ENCODE measurements around the gene S100A12.

The S100A12 gene

DNA sequence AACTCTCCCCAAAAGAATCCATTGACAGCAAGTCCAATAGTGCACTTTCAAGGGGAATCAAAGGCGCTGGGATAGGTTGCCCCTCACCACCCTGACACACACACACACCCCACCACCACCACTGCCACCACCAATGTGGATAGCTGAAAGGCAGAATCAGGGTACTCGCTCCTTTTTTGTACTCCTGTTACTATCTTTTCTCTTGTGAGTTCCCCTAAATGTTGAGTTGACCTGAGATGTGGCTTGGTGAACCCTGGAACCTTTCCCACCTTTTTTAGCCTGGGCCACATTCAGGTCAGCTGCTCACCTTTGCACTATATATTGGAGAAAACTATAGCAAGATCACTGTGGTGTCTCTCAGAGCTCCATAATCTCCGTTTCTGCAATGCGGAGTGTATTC is 11.6 kb upstream of the S100A12 start:
- Histone ChIP-seq H3K4me1 (ENCODE audit: control insufficient read depth, insufficient read depth, low read length, unreplicated experiment) (no peaks in the 10 kb centered on the region), H2AFZ (ENCODE audit: low read length, unreplicated experiment) (no peak overlapping the region), H3K27me3 (ENCODE audit: insufficient read depth, low read length) (peaks cover 55% of the 10 kb centered on the region), H3K36me3 (ENCODE audit: insufficient read depth, low read length) (no peaks in the 10 kb centered on the region), H3K27ac (ENCODE audit: low read depth, low read length) (no peak overlapping the region), H3K79me2 (ENCODE audit: control insufficient read depth, insufficient read depth, low read length, unreplicated experiment) (no peaks in the 10 kb centered on the region), H3K4me3 (ENCODE audit: low read depth, low read length) (no peak overlapping the region)

DNA sequence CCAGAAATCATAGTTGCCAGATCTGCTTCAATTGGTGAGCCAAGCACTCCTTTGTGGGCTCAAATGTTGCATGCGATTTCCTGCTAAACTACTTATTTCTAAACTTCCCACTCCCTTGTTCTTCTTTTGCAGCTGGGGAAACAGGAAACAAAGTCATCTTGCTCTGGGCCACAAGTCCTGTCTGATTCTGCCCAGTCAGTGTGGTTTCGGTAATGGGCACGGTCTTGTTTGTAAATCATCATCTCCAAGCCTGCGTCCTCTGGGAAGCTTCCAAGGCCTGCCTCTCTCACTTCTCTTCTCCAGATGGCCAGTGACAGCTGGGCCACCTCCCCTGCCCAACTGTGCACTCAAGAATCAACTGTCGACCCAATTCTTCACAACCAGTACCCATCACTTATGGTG is 11.1 kb upstream of the S100A12 start:
- Histone ChIP-seq H3K36me3 (ENCODE audit: insufficient read depth, low read length) (no peaks in the 10 kb centered on the region), H3K4me3 (ENCODE audit: low read depth, low read length) (no peak overlapping the region), H3K27ac (ENCODE audit: low read depth, low read length) (no peak overlapping the region), H3K79me2 (ENCODE audit: control insufficient read depth, insufficient read depth, low read length, unreplicated experiment) (no peaks in the 10 kb centered on the region), H2AFZ (ENCODE audit: low read length, unreplicated experiment) (no peak overlapping the region), H3K4me1 (ENCODE audit: control insufficient read depth, insufficient read depth, low read length, unreplicated experiment) (no peaks in the 10 kb centered on the region), H3K27me3 (ENCODE audit: insufficient read depth, low read length) (peaks cover 50% of the 10 kb centered on the region)

DNA sequence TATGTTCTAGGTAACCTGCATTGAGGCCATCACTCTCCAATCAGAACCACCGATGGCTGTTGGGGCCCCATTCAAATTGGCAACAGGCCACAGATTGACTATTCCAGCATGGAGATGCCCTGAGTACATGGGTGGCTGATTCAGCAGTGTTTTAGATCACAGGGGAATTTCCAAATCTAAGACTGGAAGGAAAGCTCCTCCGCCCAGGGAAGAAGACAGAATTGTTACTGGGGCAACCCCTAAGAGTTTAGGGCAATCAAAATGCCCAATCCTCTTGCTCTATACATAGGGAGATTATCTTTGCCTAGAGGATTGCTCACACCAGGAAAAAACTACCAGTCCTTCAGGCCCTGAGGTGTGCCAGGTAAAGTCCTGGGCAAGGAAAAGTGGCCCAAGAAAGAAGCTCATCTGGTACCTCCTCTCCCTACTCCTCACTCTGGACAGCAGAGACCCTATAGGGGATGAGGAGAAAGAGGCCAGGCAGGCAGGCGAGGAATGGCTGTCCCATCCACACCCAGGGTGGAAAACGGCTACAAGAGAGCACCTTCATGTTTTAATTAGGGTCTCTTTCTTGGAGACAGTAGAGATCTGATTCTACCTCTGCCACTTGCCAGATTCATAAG is 9.6 kb upstream of the S100A12 start:
- Histone ChIP-seq H3K79me2 (ENCODE audit: control insufficient read depth, insufficient read depth, low read length, unreplicated experiment) (no peaks in the 10 kb centered on the region), H3K27ac (ENCODE audit: low read depth, low read length) (no peak overlapping the region), H3K4me1 (ENCODE audit: control insufficient read depth, insufficient read depth, low read length, unreplicated experiment) (no peaks in the 10 kb centered on the region), H2AFZ (ENCODE audit: low read length, unreplicated experiment) (no peak overlapping the region), H3K4me3 (ENCODE audit: low read depth, low read length) (no peak overlapping the region), H3K27me3 (ENCODE audit: insufficient read depth, low read length) (peaks cover 41% of the 10 kb centered on the region), H3K36me3 (ENCODE audit: insufficient read depth, low read length) (no peaks in the 10 kb centered on the region)

DNA sequence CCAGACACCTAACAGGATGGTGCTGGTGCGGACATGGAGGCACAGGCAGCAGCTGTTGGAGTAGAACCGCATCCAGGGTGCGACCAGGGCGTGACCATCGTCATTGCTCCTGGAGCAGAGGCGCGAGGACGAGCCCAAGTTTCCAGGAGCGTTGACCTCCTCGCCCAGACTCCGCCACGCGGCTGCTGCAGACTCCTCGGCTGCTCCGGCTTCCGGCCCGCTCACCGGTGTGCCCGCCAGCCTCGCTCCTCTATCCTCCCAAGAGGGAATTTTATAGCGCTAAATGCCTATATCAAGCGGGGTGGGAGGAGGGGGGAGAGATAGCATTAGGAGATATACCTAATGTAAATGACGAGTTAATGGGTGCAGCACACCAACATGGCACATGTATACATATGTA is 5.3 kb upstream of the S100A12 start:
- H3K27ac ChIP-seq (ENCODE audit: low read depth, low read length): no peak overlapping the region
- H3K4me1 ChIP-seq (ENCODE audit: control insufficient read depth, insufficient read depth, low read length, unreplicated experiment): no peaks in the 10 kb centered on the region
- no peaks in the 10 kb centered on the region for H3K79me2 ChIP-seq (ENCODE audit: control insufficient read depth, insufficient read depth, low read length, unreplicated experiment)
- no peak overlapping the region for H2AFZ ChIP-seq (ENCODE audit: low read length, unreplicated experiment)
- peaks cover 46% of the 10 kb centered on the region for H3K27me3 ChIP-seq (ENCODE audit: insufficient read depth, low read length)
- H3K36me3 ChIP-seq (ENCODE audit: insufficient read depth, low read length): no peaks in the 10 kb centered on the region
- H3K4me3 ChIP-seq (ENCODE audit: low read depth, low read length): no peak overlapping the region

DNA sequence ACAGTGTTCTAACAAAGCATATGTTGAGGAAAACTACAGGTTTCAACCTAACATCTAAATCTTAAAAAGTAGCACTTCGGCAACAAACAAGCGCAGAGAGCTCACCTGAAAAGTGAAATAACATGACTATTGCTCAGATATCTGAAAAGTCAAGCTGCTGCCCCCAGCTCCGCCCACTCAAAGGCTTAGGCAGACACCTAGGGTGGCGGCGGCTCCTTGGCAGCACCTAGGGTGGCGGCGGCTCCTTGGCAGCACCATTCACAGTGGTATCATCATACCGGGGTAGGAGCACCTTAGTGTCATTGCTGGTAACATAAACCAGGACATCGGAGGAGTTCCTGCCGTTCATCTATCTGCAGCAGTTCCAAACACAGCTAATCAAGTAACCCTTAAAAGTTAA is 4.2 kb upstream of the S100A12 start:
- Histone ChIP-seq H3K27me3 (ENCODE audit: insufficient read depth, low read length) (peaks cover 36% of the 10 kb centered on the region; the same call in 1 of the 2 replicates), H3K36me3 (ENCODE audit: insufficient read depth, low read length) (no peaks in the 10 kb centered on the region), H3K4me3 (ENCODE audit: low read depth, low read length) (no peak overlapping the region), H2AFZ (ENCODE audit: low read length, unreplicated experiment) (no peak overlapping the region), H3K79me2 (ENCODE audit: control insufficient read depth, insufficient read depth, low read length, unreplicated experiment) (no peaks in the 10 kb centered on the region), H3K27ac (ENCODE audit: low read depth, low read length) (no peak overlapping the region), H3K4me1 (ENCODE audit: control insufficient read depth, insufficient read depth, low read length, unreplicated experiment) (no peaks in the 10 kb centered on the region)

DNA sequence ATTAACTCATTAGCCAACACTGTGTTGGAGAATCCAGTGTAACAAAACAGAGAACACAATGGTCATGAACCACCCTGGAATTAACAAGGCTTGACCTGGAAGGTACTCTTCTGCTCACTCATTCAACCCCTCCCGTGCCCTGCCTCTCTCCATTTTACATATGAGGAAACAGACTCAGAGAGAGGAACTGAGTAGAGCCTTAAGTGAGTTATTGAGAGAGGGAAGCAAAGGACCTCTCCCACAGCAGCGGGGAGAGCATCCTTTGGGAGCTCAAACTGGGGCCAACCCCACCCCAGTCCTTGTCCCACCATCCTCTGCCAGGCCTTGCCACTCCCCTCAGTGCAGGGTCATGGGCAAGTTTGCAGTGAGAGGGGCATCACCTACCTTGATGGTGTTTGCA is 1.4 kb downstream of the S100A12 start:
- peaks cover 66% of the 10 kb centered on the region for H3K27me3 ChIP-seq (ENCODE audit: insufficient read depth, low read length)
- no peak overlapping the region for H3K4me3 ChIP-seq (ENCODE audit: low read depth, low read length)
- H3K79me2 ChIP-seq (ENCODE audit: control insufficient read depth, insufficient read depth, low read length, unreplicated experiment): no peaks in the 10 kb centered on the region
- no peaks in the 10 kb centered on the region for H3K36me3 ChIP-seq (ENCODE audit: insufficient read depth, low read length)
- no peak overlapping the region for H2AFZ ChIP-seq (ENCODE audit: low read length, unreplicated experiment)
- no peaks in the 10 kb centered on the region for H3K4me1 ChIP-seq (ENCODE audit: control insufficient read depth, insufficient read depth, low read length, unreplicated experiment)
- H3K27ac ChIP-seq (ENCODE audit: low read depth, low read length): no peak overlapping the region

DNA sequence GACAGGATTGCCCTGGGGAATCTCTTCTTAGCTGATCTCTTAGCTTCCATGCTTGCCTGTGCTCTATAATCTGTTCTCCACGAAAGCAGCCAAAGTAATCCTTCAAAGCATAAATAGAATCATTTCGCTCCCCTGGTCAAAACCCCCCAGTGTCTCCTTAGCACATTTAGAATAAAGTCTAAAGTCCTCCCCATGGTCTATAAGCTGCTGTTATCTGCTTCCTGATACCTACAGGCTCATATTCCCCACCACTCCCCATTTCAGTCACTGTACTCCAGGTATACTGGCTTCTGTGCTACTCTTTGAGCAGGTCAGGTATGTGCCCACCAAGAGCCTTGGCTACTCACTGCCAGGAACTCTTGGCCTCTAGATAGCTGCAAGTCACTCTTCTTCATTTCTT is 2.9 kb downstream of the S100A12 start:
- Histone ChIP-seq H3K4me3 (ENCODE audit: low read depth, low read length) (no peak overlapping the region), H3K27me3 (ENCODE audit: insufficient read depth, low read length) (peaks cover 54% of the 10 kb centered on the region), H3K4me1 (ENCODE audit: control insufficient read depth, insufficient read depth, low read length, unreplicated experiment) (no peaks in the 10 kb centered on the region), H2AFZ (ENCODE audit: low read length, unreplicated experiment) (no peak overlapping the region), H3K79me2 (ENCODE audit: control insufficient read depth, insufficient read depth, low read length, unreplicated experiment) (no peaks in the 10 kb centered on the region), H3K27ac (ENCODE audit: low read depth, low read length) (no peak overlapping the region), H3K36me3 (ENCODE audit: insufficient read depth, low read length) (no peaks in the 10 kb centered on the region)

DNA sequence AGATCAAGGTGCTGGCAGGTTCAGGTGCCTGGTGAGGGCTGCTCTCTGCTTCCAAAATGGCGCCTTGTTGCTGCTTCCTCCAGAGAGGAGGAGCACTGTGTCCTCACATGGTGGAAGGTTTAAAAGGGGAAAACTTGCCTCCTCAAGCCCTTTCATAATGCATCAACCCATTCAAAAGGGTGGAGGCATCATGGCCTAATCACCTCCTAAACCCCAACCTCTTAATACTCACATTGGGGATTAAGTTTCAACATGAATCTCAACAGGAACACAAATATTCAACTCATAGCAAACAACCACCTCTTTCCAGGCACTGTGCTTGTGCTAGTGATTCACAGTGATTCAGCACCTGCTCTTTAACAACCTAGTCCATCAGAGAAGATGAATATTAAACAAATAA is 4.2 kb downstream of the S100A12 start:
- Histone ChIP-seq H3K4me1 (ENCODE audit: control insufficient read depth, insufficient read depth, low read length, unreplicated experiment) (no peaks in the 10 kb centered on the region), H3K4me3 (ENCODE audit: low read depth, low read length) (no peak overlapping the region), H3K79me2 (ENCODE audit: control insufficient read depth, insufficient read depth, low read length, unreplicated experiment) (no peaks in the 10 kb centered on the region), H3K36me3 (ENCODE audit: insufficient read depth, low read length) (no peaks in the 10 kb centered on the region), H3K27ac (ENCODE audit: low read depth, low read length) (no peak overlapping the region), H2AFZ (ENCODE audit: low read length, unreplicated experiment) (no peak overlapping the region), H3K27me3 (ENCODE audit: insufficient read depth, low read length) (peaks cover 55% of the 10 kb centered on the region)

DNA sequence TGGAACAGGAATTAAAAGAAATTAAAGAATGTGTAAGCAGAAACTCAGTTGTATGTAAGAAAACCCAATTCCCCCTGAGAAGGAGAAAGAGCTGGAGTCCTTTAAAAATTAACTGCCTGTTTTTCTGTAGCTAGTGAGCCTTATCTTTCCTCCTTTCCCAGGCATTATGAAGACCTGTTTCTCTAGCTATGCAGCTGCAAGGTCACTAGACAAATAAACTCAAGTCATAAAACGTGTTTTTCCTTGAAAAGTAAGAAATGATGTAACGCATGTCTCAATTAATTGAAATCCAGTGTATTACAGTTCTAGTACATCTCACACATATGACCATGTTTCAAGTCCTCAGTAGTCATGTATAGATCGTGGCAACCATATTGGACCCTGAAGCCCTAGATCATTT is 5.3 kb downstream of the S100A12 start:
- H3K36me3 ChIP-seq (ENCODE audit: insufficient read depth, low read length): no peaks in the 10 kb centered on the region
- peaks cover 65% of the 10 kb centered on the region for H3K27me3 ChIP-seq (ENCODE audit: insufficient read depth, low read length)
- H3K79me2 ChIP-seq (ENCODE audit: control insufficient read depth, insufficient read depth, low read length, unreplicated experiment): no peaks in the 10 kb centered on the region
- no peak overlapping the region for H3K27ac ChIP-seq (ENCODE audit: low read depth, low read length)
- H3K4me1 ChIP-seq (ENCODE audit: control insufficient read depth, insufficient read depth, low read length, unreplicated experiment): no peaks in the 10 kb centered on the region
- no peak overlapping the region for H3K4me3 ChIP-seq (ENCODE audit: low read depth, low read length)
- H2AFZ ChIP-seq (ENCODE audit: low read length, unreplicated experiment): no peak overlapping the region

DNA sequence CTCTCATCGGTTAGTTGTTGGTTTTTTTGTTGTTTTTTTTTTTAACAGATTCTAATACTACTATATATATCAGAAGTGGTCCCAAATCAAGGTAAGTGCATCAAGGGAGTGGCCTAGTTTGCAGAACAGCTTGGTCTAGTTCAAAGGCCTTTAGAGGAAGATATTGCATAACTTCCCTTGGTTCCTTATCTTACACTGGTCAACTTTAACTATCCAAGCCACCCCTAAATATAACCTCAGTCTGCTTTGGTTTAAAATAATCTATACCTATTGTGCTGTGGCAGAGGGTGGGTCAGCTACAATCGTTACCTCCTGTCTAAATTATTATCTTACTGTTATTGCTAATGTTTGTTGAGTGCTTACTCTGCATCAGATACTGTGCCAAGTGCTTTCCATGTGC is 6.9 kb downstream of the S100A12 start:
- H2AFZ ChIP-seq (ENCODE audit: low read length, unreplicated experiment): no peak overlapping the region
- H3K4me1 ChIP-seq (ENCODE audit: control insufficient read depth, insufficient read depth, low read length, unreplicated experiment): no peaks in the 10 kb centered on the region
- H3K27ac ChIP-seq (ENCODE audit: low read depth, low read length): no peak overlapping the region

DNA sequence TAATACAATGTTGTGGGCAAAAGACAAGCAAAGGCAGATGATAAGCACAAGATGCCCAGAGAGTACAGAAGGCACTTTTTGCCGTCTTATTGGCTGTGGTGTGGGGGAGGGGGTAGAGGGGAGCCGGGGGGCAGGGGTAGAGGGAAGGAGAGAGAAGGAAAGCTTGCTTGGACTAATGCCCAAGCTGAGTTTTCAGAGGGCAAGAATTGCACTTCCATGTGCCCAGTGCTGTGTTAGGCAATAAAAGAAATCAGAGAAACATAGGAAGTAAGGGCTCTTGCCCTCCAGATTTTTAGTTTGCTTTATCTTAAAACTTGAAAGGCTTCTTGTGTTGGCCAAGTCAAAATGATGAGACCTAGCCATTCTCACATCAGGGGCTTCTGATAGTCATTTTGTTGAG is 8.3 kb downstream of the S100A12 start:
- Histone ChIP-seq H3K4me1 (ENCODE audit: control insufficient read depth, insufficient read depth, low read length, unreplicated experiment) (no peaks in the 10 kb centered on the region), H3K27me3 (ENCODE audit: insufficient read depth, low read length) (peaks cover 75% of the 10 kb centered on the region), H3K27ac (ENCODE audit: low read depth, low read length) (no peak overlapping the region)

More for the DNA sequence above, 6.9 kb downstream of the S100A12 start:
- Histone ChIP-seq H3K27me3 (ENCODE audit: insufficient read depth, low read length) (peaks cover 72% of the 10 kb centered on the region), H3K79me2 (ENCODE audit: control insufficient read depth, insufficient read depth, low read length, unreplicated experiment) (no peaks in the 10 kb centered on the region), H3K36me3 (ENCODE audit: insufficient read depth, low read length) (no peaks in the 10 kb centered on the region), H3K4me3 (ENCODE audit: low read depth, low read length) (no peak overlapping the region)

More for the DNA sequence above, 8.3 kb downstream of the S100A12 start:
- Histone ChIP-seq H3K4me3 (ENCODE audit: low read depth, low read length) (no peak overlapping the region), H3K36me3 (ENCODE audit: insufficient read depth, low read length) (no peaks in the 10 kb centered on the region), H2AFZ (ENCODE audit: low read length, unreplicated experiment) (no peak overlapping the region), H3K79me2 (ENCODE audit: control insufficient read depth, insufficient read depth, low read length, unreplicated experiment) (no peaks in the 10 kb centered on the region)
